ACC112 (cell line): ENCODE data around the gene LRPAP1.
"Not testable (repeated sequence)": the region's sequence is repeated elsewhere in the genome, so short reads cannot be mapped to it uniquely, and the experiment has no call there.

Experiments
- H2AFZ ChIP-seq: fragments of 200-600 bp; sonication (generic); one replicate; pipeline ENCODE4 v1.6.0; 2017; ENCODE audit warnings: antibody characterized with exemption, low read length; ENCODE audit not compliant: unreplicated experiment
- H3K27ac ChIP-seq: fragments of 200-600 bp; sonication (generic); 2 replicates; pipeline ENCODE4 v1.5.1; 2014; ENCODE audit warnings: low read depth, mild to moderate bottlenecking, antibody characterized with exemption, low read length, moderate library complexity
- H3K27me3 ChIP-seq: fragments of 200-600 bp; sonication (generic); 2 replicates; pipeline ENCODE4 v1.6.1; 2014; ENCODE audit warnings: mild to moderate bottlenecking, antibody characterized with exemption, low read length, moderate library complexity, mixed read lengths; ENCODE audit not compliant: insufficient read depth
- H3K36me3 ChIP-seq: fragments of 200-600 bp; sonication (generic); 2 replicates; pipeline ENCODE4 v1.6.1; 2016; ENCODE audit warnings: mild to moderate bottlenecking, antibody characterized with exemption, low read length, moderate library complexity, mixed read lengths; ENCODE audit not compliant: insufficient read depth
- H3K4me1 ChIP-seq: fragments of 200-600 bp; sonication (generic); one replicate; pipeline ENCODE4 v1.6.1; 2016; ENCODE audit warnings: low read length, mixed read lengths; ENCODE audit not compliant: insufficient read depth, unreplicated experiment, control insufficient read depth
- H3K4me3 ChIP-seq: fragments of 200-600 bp; sonication (generic); 2 replicates; pipeline ENCODE4 v1.5.1; 2014; ENCODE audit warnings: mild to moderate bottlenecking, low read depth, low read length
- H3K79me2 ChIP-seq: fragments of 200-600 bp; sonication (generic); one replicate; pipeline ENCODE4 v1.6.0; 2016; ENCODE audit warnings: low read length; ENCODE audit not compliant: control insufficient read depth, unreplicated experiment, insufficient read depth

Gene LRPAP1

GRCh38 chr4:3531879-3532750, at the start of gene LRPAP1:
LRPAP1 (minus strand) TSS chr4:3532422; CDS start chr4:3532412, 10 bp downstream.
- Histone ChIP-seq H3K4me1 (peaks cover 16% of the 10 kb centered on the region), H3K27me3 (peaks cover 6% of the 10 kb centered on the region), H3K27ac (no peak within 1 kb of the TSS), H3K79me2 (peaks cover 19% of the 10 kb centered on the region), H2AFZ (peak within 1 kb of the TSS; percentile 94), H3K36me3 (no peaks in the 10 kb centered on the region), H3K4me3 (peak within 1 kb of the TSS; percentile 99)

GRCh38 chr4:3581334-3582090, 49.3 kb upstream of the LRPAP1 start:
- H3K27ac ChIP-seq, H3K4me3 ChIP-seq, H2AFZ ChIP-seq, H3K79me2 ChIP-seq, H3K27me3 ChIP-seq, H3K36me3 ChIP-seq, H3K4me1 ChIP-seq: not testable (repeated sequence)

GRCh38 chr4:3580859-3581258, 48.6 kb upstream of the LRPAP1 start:
- H3K36me3 ChIP-seq, H3K27ac ChIP-seq, H3K27me3 ChIP-seq, H3K4me1 ChIP-seq, H3K4me3 ChIP-seq, H2AFZ ChIP-seq, H3K79me2 ChIP-seq: not testable (repeated sequence)

DNA sequence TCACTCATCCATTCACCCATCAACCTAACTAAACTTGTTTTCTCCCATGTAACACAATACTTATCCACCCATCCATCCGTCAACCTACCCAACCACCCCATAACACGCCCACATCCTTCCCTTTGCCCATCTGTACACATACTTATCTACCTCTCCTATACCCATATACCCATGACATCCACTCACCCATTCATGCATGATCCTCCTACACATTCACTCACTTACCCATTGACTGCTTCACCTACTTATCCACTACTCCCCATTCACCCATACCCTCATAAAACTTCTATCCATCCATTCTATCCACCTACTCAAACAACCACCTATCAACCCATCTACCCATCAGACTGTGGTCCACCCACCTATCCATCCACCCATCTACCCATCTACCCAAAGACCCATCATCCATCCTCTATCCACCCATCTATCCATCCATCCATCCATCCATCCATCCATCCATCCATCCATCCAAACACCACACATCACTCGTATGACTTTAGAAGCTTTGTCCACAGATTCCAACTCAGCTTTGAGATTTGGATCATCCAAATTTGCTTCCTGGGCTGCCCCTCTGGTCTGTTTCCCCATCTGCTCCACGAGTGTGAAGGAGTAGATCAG, 46.4 kb upstream of the LRPAP1 start:
- H3K4me3 ChIP-seq, H2AFZ ChIP-seq, H3K79me2 ChIP-seq, H3K27ac ChIP-seq, H3K27me3 ChIP-seq, H3K36me3 ChIP-seq, H3K4me1 ChIP-seq: not testable (repeated sequence)

DNA sequence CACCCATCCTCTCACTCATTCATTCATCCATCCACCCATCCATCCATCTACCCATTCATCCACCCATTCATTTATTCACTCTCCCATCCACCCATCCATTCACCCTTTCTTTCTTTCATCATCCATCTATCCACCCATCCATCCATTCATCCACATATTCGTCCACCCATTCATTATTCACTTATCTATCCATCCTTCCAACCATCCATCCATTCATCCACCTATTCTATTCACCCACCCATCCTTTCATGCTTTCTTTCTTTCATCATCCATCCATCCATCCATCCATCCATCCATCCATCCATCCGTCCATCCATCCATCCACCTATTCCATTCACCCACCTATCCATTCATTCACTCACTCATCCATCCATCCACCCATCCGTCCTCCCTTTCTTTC, 45.8 kb upstream of the LRPAP1 start:
- not testable (repeated sequence) for H3K4me1 ChIP-seq, H3K27me3 ChIP-seq, H3K4me3 ChIP-seq, H3K36me3 ChIP-seq, H2AFZ ChIP-seq, H3K79me2 ChIP-seq, H3K27ac ChIP-seq

- H3K4me1 ChIP-seq, H2AFZ ChIP-seq, H3K36me3 ChIP-seq, H3K4me3 ChIP-seq, H3K27me3 ChIP-seq, H3K27ac ChIP-seq, H3K79me2 ChIP-seq: not testable (repeated sequence)
Measured at GRCh38 chr4:3577208-3577892, 45.1 kb upstream of the LRPAP1 start.

DNA sequence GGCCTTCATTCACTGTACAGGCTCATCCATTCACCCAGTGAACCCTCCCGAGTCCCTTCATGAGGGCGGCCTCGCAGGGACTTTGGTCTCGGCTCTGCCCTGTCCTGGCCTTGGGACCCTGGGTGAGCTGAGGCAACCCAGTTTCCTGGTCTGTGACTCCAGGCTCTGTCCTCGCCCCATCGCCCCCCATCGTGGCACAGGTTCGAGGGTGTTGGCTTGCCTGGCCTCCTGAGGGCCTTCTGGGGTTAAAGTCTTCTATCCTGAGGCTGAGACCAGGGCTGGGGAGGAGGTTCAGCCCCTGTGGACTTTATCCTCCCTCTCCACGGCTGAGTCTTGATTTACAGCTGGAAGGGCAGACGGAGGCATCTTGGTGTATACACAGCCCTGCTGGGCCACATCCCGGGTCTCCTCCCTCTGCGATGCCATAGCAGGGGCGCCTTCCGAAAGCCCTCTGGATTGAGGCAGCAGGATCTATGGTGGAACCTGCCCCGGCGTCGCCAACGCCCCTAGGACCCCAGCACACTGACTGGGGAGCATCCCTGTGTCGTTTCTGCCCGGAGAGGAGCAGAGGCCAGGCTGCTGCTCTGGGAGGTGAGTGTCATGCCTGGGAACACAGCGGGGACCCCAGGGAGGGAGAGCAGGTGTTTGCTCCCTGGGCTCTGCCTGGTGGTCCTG, 44.4 kb upstream of the LRPAP1 start:
- not testable (repeated sequence) for H2AFZ ChIP-seq, H3K27ac ChIP-seq, H3K79me2 ChIP-seq, H3K36me3 ChIP-seq, H3K27me3 ChIP-seq, H3K4me3 ChIP-seq, H3K4me1 ChIP-seq

GRCh38 chr4:3575426-3576369, 43.5 kb upstream of the LRPAP1 start:
- H3K27ac ChIP-seq, H3K4me1 ChIP-seq, H2AFZ ChIP-seq, H3K79me2 ChIP-seq, H3K36me3 ChIP-seq, H3K4me3 ChIP-seq: not testable (repeated sequence)
- H3K27me3 ChIP-seq, result peaks cover 10% of the 10 kb centered on the region; the same call in 1 of the 2 replicates

DNA sequence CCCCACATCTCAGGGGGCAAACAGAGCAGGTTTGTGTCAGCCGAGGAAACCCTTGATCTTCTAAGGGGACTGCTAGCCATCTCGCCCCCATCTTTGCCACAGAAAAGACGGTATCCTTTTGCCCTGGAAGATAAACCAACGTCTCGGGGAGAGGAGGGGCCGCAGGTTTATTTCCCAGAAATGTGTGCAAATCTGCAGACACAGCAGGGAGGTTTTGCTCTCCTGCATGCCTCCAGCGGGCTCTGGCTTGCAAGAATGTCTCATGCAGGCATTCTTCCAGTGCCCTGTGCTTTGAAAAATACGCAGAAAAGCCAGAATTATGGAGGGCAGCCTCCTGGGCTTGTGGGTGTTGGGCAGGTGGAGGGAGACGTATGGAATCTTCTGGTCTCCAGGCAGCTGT, 42.6 kb upstream of the LRPAP1 start:
- H3K27ac ChIP-seq, H3K4me3 ChIP-seq, H3K36me3 ChIP-seq, H3K4me1 ChIP-seq, H2AFZ ChIP-seq, H3K79me2 ChIP-seq: not testable (repeated sequence)
- H3K27me3 ChIP-seq, result peaks cover 10% of the 10 kb centered on the region; the same call in 1 of the 2 replicates
